Activated naive CD4-positive, alpha-beta T cell treated with anti-CD3 and anti-CD28 coated beads, Interleukin-2, amount 10 ng/mL, durations not matched to agents 7 days and 5 days (primary cell): ENCODE results near the gene LTA4H.
"Not testable (repeated sequence)": the region's sequence is repeated elsewhere in the genome, so short reads cannot be mapped to it uniquely, and the experiment has no call there.

ENCODE experiments used
- CTCF ChIA-PET: fragments of 350-600 bp; sonication (Branson Sonifier 250); formaldehyde crosslinking; loops from one replicate; lab custom pipeline; 2021; ENCODE audit warnings: antibody characterized with exemption; lab: Charles Lee
- DNase-seq: peaks from one replicate; pipeline ENCODE4 v3.0.0-alpha.2; 2020
- H3K27ac Mint-ChIP-seq: one replicate; pipeline ENCODE4 v1.8.0; 2021; ENCODE audit warnings: mild to moderate bottlenecking, moderate library complexity, mixed read lengths
- H3K27me3 Mint-ChIP-seq: one replicate; pipeline ENCODE4 v1.8.0; 2021; ENCODE audit warnings: mild to moderate bottlenecking, mixed read lengths
- H3K36me3 Mint-ChIP-seq: one replicate; pipeline ENCODE4 v1.8.0; 2021; ENCODE audit warnings: mixed read lengths
- H3K4me1 Mint-ChIP-seq: one replicate; pipeline ENCODE4 v1.8.0; 2021; ENCODE audit warnings: mixed read lengths
- H3K4me3 Mint-ChIP-seq: one replicate; pipeline ENCODE4 v1.8.0; 2021; ENCODE audit warnings: mild to moderate bottlenecking, moderate library complexity, mixed read lengths
- H3K9me3 Mint-ChIP-seq: one replicate; pipeline ENCODE4 v1.8.0; 2021; ENCODE audit warnings: mixed read lengths

Gene LTA4H

DNA sequence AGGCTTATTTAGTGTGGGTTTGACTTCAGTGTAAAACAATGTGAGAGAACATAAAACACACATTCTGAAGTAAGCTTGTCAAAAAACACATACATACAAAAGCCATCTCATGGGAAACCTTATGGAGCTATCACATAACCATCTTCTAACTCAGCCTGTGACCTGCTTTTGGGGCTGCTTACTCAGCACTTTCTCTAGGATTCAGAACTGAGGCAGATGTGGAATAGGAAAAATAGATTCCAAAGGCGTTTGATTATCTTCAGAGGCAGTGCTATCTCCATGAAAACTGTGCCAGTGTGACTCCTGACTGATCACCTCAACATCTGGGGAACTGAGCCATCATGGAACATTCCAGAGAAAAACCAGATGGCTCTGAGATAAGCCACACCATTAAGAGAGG lies 52.8 kb downstream of the LTA4H start:
- no peaks in the 10 kb centered on the region for H3K36me3 Mint-ChIP-seq
- CTCF ChIA-PET = no interaction called here

DNA sequence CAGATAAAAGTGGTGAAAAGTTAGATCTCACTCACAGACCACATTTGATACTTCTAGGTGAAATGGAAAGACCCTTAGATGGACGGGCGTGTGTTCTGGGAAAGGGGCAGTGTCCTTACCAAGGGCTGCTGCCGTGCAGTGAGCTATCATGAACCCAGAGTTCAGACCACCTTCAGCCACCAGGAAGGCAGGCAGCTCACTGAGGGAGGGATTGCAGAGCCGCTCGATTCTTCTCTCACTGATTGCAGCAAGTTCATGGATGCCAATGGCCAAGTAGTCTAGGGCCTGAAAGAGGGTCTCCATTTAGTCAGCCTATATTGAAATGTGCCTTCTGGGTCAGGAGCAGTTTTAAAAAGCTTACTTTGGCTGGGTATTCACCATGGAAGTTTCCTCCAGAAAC lies 55.0 kb downstream of the LTA4H start:
- CTCF ChIA-PET = interaction anchor here (0.6 kb wide), 1 partner anchor 18 kb away, joined by 3 read pairs; no protein-coding TSS in a partner anchor
- H3K4me3 Mint-ChIP-seq = no peak overlapping the region
- H3K27ac Mint-ChIP-seq = no peak overlapping the region
- no peaks in the 10 kb centered on the region for H3K27me3 Mint-ChIP-seq
- H3K9me3 Mint-ChIP-seq = no peaks in the 10 kb centered on the region
- no peaks in the 10 kb centered on the region for H3K4me1 Mint-ChIP-seq
- H3K36me3 Mint-ChIP-seq = no peaks in the 10 kb centered on the region
- DNase-seq = no peak

More for the DNA sequence above, 52.8 kb downstream of the LTA4H start:
- H3K9me3 Mint-ChIP-seq = no peaks in the 10 kb centered on the region
- no peaks in the 10 kb centered on the region for H3K27me3 Mint-ChIP-seq
- H3K4me3 Mint-ChIP-seq = no peak overlapping the region
- no peak overlapping the region for H3K27ac Mint-ChIP-seq
- no peaks in the 10 kb centered on the region for H3K4me1 Mint-ChIP-seq
- no peak for DNase-seq

DNA sequence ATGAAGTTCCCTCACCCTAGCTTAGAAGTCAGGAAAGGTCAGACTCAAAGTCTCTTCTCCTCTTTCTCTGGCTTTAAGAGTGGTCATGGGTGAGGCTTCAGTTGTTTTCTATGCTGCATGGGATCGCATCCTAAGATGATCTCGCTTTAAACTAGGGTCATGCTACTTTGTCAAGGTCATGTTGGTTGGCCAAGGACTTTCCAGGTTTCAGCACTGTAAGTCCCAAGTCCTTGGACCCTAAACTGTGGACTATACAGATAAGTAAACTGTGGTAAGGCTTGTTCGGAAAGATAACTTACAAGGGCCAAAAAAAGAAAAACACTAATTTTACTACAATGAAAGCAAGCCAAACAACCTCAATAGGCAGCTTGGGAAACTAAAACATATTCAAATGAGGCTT lies 56.6 kb downstream of the LTA4H start:
- H3K4me1 Mint-ChIP-seq = no peaks in the 10 kb centered on the region
- H3K9me3 Mint-ChIP-seq = no peaks in the 10 kb centered on the region
- no peaks in the 10 kb centered on the region for H3K27me3 Mint-ChIP-seq
- CTCF ChIA-PET = interaction anchor here (0.6 to 1.1 kb wide), 2 partner anchors 19 to 1542 kb away, joined by 3 read pairs; no protein-coding TSS in a partner anchor
- H3K36me3 Mint-ChIP-seq = no peaks in the 10 kb centered on the region
- DNase-seq = no peak
- H3K27ac Mint-ChIP-seq = no peak overlapping the region
- H3K4me3 Mint-ChIP-seq = no peak overlapping the region

DNA sequence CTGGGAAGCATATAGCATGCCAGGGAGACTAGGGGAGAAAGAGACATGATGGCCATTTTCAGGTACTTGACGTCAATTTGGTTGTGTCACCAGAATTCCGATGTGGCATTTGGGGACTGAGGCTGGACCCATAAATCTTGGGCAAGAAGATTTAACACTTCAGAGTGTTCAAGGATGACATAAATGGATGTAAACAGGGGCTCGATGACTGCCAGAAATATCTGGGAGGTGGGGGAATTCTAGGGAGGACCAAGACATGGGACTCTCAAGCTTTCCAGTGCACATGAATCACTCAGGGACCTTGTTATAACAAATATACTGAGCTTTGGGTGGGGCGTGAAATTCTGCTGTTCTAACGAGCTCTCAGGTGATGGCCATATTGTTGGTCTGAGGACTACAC lies 57.0 kb downstream of the LTA4H start:
- no peaks in the 10 kb centered on the region for H3K27me3 Mint-ChIP-seq
- H3K9me3 Mint-ChIP-seq = no peaks in the 10 kb centered on the region
- H3K36me3 Mint-ChIP-seq = no peaks in the 10 kb centered on the region
- DNase-seq = no peak
- no peak overlapping the region for H3K27ac Mint-ChIP-seq
- H3K4me3 Mint-ChIP-seq = no peak overlapping the region
- H3K4me1 Mint-ChIP-seq = no peaks in the 10 kb centered on the region
- CTCF ChIA-PET = no interaction called here

DNA sequence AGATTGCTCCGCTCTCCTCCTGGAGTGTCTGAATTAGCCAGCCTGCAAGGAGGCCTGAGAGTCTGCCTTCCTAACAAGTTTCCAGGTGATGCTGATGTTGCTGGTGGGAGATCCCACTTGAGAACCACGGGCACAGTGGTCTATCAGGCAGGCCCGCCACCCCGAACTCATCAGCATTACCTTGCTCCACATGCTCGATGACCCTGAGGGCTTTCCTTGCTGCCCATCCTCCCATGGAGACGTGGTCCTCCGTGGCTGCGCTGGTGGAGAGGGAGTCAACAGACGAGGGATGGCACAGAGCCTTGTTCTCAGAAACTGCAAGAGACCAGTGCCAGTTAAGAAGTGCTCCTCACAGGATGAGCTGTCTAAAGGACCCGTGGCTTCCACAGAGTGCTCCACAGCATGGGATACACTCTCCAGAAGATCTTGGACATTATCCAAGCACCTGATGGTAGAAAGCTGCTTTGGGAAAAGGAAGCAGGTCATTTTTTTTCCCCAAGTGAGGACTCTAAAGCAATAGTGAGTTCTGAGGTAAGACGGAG lies 57.6 kb downstream of the LTA4H start:
- no peak for DNase-seq
- Mint-ChIP-seq H3K27me3 (no peaks in the 10 kb centered on the region), H3K4me3 (no peak overlapping the region), H3K4me1 (no peaks in the 10 kb centered on the region), H3K27ac (no peak overlapping the region), H3K9me3 (no peaks in the 10 kb centered on the region), H3K36me3 (no peaks in the 10 kb centered on the region)
- CTCF ChIA-PET = no interaction called here

DNA sequence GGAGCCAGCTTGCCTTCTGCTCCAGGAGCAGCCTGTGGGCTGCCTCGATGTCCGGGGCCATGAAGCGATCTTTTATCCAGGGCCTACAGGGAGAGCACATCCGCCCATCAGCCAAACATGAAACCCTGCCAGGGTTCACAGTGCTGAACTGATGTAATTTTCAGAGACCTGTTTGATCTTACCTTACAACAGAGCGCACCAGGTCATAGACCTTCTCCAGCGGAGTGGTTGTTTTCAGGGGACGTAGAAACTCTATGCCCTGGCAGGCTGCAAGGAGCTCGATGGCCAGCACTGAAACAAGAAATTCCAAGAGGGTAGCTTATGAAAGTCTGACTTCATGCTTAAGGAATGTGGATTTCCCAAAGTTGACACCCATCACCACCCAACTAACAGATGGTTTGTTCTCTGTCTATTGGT lies 59.0 kb downstream of the LTA4H start:
- Mint-ChIP-seq H3K27ac (no peak overlapping the region), H3K36me3 (no peaks in the 10 kb centered on the region), H3K4me1 (no peaks in the 10 kb centered on the region), H3K9me3 (no peaks in the 10 kb centered on the region), H3K27me3 (no peaks in the 10 kb centered on the region), H3K4me3 (no peak overlapping the region)
- CTCF ChIA-PET = no interaction called here
- DNase-seq = no peak

DNA sequence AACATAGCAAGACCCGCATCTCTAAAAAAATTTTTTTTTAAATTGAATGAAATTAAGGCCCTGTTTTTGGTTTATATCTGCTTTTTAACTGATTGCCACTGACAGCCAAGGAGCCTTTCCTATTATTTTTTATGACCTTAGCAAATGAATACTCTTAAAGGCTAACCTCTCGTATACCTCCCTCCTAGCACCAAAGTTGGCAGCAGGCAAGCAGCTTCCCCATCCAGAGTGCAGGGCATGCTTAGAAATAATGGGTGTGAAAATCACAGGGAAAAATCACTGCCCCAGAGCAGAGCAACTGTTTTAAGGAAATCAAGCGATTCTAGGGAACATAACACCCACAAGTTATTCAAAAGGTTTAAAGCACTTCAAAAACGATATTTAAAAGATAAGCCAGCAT lies 59.9 kb downstream of the LTA4H start:
- Mint-ChIP-seq H3K27ac (no peak overlapping the region), H3K36me3 (no peaks in the 10 kb centered on the region), H3K4me3 (no peak overlapping the region), H3K9me3 (no peaks in the 10 kb centered on the region), H3K4me1 (no peaks in the 10 kb centered on the region), H3K27me3 (no peaks in the 10 kb centered on the region)
- DNase-seq = no peak
- CTCF ChIA-PET = no interaction called here

DNA sequence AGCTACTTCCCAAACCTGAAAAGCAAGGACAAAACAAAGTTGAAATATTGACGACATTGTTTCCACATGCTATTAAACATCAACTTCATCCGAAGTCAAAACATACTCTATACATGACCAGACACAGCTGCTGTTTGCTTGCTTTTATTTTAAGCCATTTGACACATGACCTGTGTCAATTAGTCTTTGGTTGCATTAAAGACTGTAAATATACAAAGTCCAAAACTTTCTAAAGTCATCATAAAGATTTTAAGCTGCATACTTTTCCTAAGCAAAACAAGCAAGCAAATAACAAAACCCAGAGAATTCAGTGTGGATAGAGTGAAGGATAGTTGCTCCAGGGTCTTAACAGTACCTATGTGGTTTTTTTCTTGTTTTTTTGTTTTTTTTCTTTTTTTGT lies 61.0 kb downstream of the LTA4H start:
- no peak overlapping the region for H3K27ac Mint-ChIP-seq
- CTCF ChIA-PET = interaction anchor here (0.9 kb wide), 1 partner anchor 24 kb away, joined by 3 read pairs; no protein-coding TSS in a partner anchor
- no peak for DNase-seq

DNA sequence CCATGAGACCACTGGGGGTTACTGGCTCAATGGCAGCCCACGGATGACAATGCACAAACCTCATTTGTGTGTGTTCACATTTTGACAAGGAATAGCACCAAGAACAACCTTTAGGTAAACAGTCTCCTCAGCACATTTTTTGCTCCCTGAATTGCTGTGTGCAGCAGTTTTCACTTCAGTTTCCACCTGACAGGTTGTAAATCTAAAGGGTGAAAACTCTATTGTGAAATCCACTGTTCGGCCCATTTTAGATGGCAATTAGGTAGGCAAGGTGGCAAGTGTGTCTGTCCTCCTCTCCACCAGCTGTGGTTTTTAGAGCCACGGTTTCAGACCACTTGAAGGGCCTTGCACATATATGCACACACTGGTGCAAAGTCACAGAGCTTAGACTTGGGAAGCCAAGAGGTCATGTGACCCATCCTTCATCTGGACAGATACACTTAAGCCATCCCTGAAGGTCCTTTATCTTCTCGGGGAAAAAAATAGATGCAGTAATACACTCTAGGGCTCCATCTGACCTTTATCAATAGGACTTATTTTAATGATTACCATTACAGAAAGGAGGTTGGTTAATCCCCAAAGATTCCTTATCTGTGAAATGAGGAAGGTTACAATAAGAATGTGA lies 62.4 kb downstream of the LTA4H start:
- Mint-ChIP-seq H3K36me3 (no peaks in the 10 kb centered on the region), H3K4me3 (no peak overlapping the region), H3K4me1 (no peaks in the 10 kb centered on the region), H3K27ac (no peak overlapping the region), H3K9me3 (no peaks in the 10 kb centered on the region), H3K27me3 (no peaks in the 10 kb centered on the region)
- no peak for DNase-seq
- CTCF ChIA-PET = interaction anchor here (1.8 kb wide), 1 partner anchor 26 kb away, joined by 5 read pairs; no protein-coding TSS in a partner anchor

More for the DNA sequence above, 61.0 kb downstream of the LTA4H start:
- no peaks in the 10 kb centered on the region for H3K9me3 Mint-ChIP-seq
- H3K27me3 Mint-ChIP-seq = no peaks in the 10 kb centered on the region
- H3K36me3 Mint-ChIP-seq = no peaks in the 10 kb centered on the region
- H3K4me3 Mint-ChIP-seq = no peak overlapping the region
- H3K4me1 Mint-ChIP-seq = no peaks in the 10 kb centered on the region

DNA sequence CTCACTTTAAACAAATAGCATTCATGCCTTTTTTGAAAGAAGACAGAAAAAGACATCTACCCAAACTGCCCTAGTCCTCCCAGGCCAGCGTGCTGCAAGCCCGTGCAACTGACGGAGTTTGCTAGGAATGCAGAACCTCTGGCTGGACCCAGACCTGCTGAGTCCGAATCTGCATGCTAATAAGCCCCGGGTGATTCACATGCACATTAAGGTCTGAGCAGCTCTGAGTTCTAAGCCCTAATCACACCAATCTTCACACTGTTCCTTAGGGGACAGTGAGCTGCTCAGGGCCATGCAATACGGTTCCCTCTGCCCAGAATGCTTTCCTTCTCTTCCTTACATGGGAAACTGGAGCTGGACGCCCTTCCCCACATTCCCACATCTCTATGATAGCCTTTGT lies 64.5 kb downstream of the LTA4H start:
- no peaks in the 10 kb centered on the region for H3K4me1 Mint-ChIP-seq
- CTCF ChIA-PET = no interaction called here
- H3K36me3 Mint-ChIP-seq = no peaks in the 10 kb centered on the region
- H3K4me3 Mint-ChIP-seq = no peak overlapping the region
- H3K9me3 Mint-ChIP-seq = no peaks in the 10 kb centered on the region
- H3K27ac Mint-ChIP-seq = no peak overlapping the region
- H3K27me3 Mint-ChIP-seq = no peaks in the 10 kb centered on the region
- no peak for DNase-seq

DNA sequence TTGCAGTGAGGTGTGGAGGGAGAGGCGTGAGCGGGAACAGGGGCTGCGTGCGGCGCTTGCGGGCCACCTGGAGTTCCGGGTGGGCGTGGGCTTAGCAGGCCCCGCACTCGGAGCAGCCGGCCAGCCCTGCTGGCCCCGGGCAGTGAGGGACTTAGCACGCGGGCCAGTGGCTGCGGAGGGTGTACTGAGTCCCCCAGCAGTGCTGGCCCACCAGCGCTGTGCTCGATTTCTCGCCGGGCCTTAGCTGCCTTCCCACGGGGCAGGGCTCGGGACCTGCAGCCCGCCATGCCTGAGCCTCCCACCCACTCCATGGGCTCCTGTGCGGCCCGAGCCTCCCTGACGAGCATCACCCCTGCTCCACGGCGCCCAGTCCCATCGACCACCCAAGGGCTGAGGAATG lies 66.3 kb downstream of the LTA4H start:
- H3K27me3 Mint-ChIP-seq, DNase-seq, H3K4me1 Mint-ChIP-seq, H3K9me3 Mint-ChIP-seq, H3K27ac Mint-ChIP-seq, CTCF ChIA-PET, H3K4me3 Mint-ChIP-seq, H3K36me3 Mint-ChIP-seq: not testable (repeated sequence)

DNA sequence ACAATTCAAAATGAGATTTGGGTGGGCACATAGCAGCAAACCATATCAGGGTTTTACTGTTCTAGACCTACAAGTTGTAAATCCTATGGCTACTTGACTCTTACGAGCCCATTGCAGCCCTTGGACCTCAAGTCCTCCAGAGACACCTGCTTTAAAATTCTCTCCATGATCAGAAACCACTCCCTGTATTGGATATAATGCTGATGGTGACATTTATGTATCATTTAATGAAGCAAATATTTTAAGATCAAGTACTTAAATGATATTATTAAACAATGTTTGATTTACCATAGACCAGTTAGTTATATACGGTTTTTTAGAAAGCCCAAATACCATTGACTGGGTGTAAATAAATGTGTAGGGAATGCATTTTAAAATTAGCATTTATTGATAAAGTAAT lies 68.1 kb downstream of the LTA4H start:
- no peaks in the 10 kb centered on the region for H3K9me3 Mint-ChIP-seq
- H3K4me1 Mint-ChIP-seq = no peaks in the 10 kb centered on the region
- no peaks in the 10 kb centered on the region for H3K36me3 Mint-ChIP-seq
- no peak overlapping the region for H3K4me3 Mint-ChIP-seq
- no peak overlapping the region for H3K27ac Mint-ChIP-seq
- no peak for DNase-seq
- CTCF ChIA-PET = no interaction called here
- H3K27me3 Mint-ChIP-seq = peaks cover under 1% of the 10 kb centered on the region

DNA sequence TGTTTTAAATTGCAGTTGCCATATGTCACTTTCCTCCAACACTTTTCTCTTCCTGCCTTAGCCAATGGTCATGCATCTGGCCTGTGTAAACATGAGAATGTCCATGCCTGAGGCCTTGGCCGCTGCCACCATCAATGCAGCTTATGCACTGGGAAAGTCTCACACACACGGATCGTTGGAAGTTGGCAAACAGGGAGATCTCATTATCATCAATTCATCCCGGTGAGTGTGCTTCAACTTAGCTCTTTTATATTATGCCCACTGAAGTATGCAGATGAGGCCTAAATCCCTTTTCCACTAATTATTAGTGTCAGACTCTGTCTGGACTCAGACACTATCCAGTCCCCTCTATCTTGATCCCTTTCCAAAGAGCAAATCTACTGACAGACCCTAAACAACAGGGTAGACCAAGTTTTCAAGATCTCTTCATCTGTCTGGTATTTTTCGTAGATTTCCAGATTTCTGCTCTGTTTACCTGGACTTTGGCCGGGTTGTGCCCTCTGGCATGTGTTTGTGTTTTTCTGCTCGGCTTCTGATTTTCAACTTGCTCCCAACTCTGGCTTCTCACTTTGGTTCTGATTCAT lies 69.0 kb downstream of the LTA4H start:
- Mint-ChIP-seq H3K27me3 (peaks cover 3% of the 10 kb centered on the region), H3K4me1 (no peaks in the 10 kb centered on the region), H3K27ac (no peak overlapping the region), H3K4me3 (no peak overlapping the region), H3K36me3 (no peaks in the 10 kb centered on the region), H3K9me3 (no peaks in the 10 kb centered on the region)
- CTCF ChIA-PET = no interaction called here
- DNase-seq = no peak

DNA sequence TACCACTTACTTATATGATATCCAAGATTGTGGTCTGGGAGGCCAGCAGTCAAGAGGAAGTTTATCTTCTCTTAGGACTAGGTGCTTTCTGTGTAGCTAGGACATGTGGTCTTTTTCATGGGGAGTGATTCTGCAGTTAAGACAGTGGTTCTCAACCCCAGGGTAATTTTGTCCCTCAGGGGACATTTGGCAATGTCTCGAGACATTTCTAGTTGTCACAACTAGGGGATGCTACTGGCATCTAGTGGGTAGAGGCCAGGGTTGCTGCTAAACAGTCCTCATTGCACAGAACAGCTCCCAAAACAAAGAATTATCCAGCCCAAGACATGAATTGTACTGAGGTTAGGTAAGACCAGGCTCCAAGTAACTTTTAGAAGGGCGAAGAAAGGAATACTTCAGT lies 72.3 kb downstream of the LTA4H start:
- no peaks in the 10 kb centered on the region for H3K4me1 Mint-ChIP-seq
- DNase-seq = no peak
- peaks cover 8% of the 10 kb centered on the region for H3K27me3 Mint-ChIP-seq
- H3K27ac Mint-ChIP-seq = no peak overlapping the region
- CTCF ChIA-PET = interaction anchor here (0.7 to 1.1 kb wide), 2 partner anchors 44 to 46 kb away, joined by 3 to 4 read pairs; no protein-coding TSS in a partner anchor
- H3K9me3 Mint-ChIP-seq = no peaks in the 10 kb centered on the region
- no peaks in the 10 kb centered on the region for H3K36me3 Mint-ChIP-seq
- H3K4me3 Mint-ChIP-seq = no peak overlapping the region

DNA sequence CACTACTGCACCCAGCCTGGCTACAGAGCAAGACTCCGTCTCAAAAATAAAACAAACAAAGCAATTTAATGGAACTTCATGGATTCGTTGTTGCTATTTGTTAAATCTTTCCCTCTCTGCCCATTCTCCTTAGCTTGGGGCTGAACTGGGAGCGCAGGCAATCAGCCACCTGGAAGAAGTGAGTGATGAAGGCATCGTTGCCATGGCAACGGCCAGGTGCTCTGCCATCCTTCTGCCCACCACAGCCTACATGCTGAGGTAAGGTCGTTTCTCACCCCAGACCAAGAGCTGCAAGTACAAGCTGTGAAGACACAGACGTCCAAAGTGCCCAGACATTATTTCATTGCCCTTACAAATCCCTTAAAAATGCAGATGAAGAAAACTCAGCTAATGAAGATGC lies 73.2 kb downstream of the LTA4H start:
- Mint-ChIP-seq H3K27me3 (peaks cover 8% of the 10 kb centered on the region), H3K4me1 (no peaks in the 10 kb centered on the region)

More for the DNA sequence above, 73.2 kb downstream of the LTA4H start:
- Mint-ChIP-seq H3K4me3 (no peak overlapping the region), H3K36me3 (no peaks in the 10 kb centered on the region), H3K27ac (no peak overlapping the region), H3K9me3 (no peaks in the 10 kb centered on the region)
- DNase-seq = no peak
- CTCF ChIA-PET = interaction anchor here (0.7 to 1.5 kb wide), 3 partner anchors 37 to 44 kb away, joined by 3 to 5 read pairs (median 4); no protein-coding TSS in a partner anchor
